Right cardiac atrium (tissue), 5 donors: ENCODE measurements around the gene APC2. TPM values are rescaled to one million over a fixed set of nuclear protein-coding genes. Genes with fewer than 3 reads are reported as not detected.
"Not testable (repeated sequence)": the region's sequence is repeated elsewhere in the genome, so short reads cannot be mapped to it uniquely, and the experiment has no call there.

Experiments
- ATAC-seq, 2 donors: fragments of 200-7000 bp; cut with Tn5 transposase; one replicate each; pipeline versions ENCODE4 v1.8.0 to v1.9.1; 2020; ENCODE audit warnings: moderate library complexity in 2 of 2, mild to moderate bottlenecking in 1 of 2
- DNase-seq, 3 donors: peaks; one replicate each; pipeline ENCODE4 v3.0.0-alpha.2; 2020
- H3K27ac ChIP-seq: one replicate; pipeline ENCODE4 v1.5.1; 2013; ENCODE audit warnings: mild to moderate bottlenecking, low read length, control low read depth, moderate library complexity
- H3K27me3 ChIP-seq: one replicate; pipeline ENCODE4 v1.6.1; 2013; ENCODE audit not compliant: control insufficient read depth, insufficient read depth
- H3K4me1 ChIP-seq: one replicate; pipeline ENCODE4 v1.6.1; 2013; ENCODE audit warnings: low read length; ENCODE audit not compliant: control insufficient read depth, insufficient read depth
- H3K4me3 ChIP-seq: one replicate; pipeline ENCODE4 v1.5.1; 2013; ENCODE audit warnings: low read length, control low read depth
- H3K9me3 ChIP-seq: one replicate; pipeline ENCODE4 v1.6.1; 2013; ENCODE audit warnings: low read length; ENCODE audit not compliant: control insufficient read depth
- WGBS: extraction: QIAGEN DNeasy Blood & Tissue Kit; methylation state at CpG from one replicate; pipeline ENCODE4 v1.1.7; 2013; 5-methylcytosine and 5-hydroxymethylcytosine counted together
- intact Hi-C, 4 donors: fragments of 100-400 bp; cut with DNase I; formaldehyde crosslinking; loops; one replicate each; pipeline versions ENCODE4 v1.11.0 to v1.14.0; 2022 to 2023
- polyA plus RNA-seq: library from polyadenylated mRNA; stranded (reverse); fragments of 200-250 nt; gene quantifications from one replicate; pipeline ENCODE4 v1.2.3, GENCODE V29; 2013
- total RNA-seq, 4 donors: library from RNA; stranded (reverse); fragmentation: NEBNext Ultra II Directional; extraction: Animal tissue kit (Norgen Biotek cat#: 25700); gene quantifications; one replicate each; pipeline ENCODE4 v1.2.1, GENCODE V29; 2021
- donor health status: healthy with polysubstance abuse.
- donor health status: DM: no; HTN: yes; CAD: no.
- donor health status: DM: no; HTN: no; CAD: no.
- donor health status: DM: no; HTN: yes; CAD: no; lungs with severe emphysema.
- donor health status: DM: yes; HTN: yes; CAD: no.

Gene APC2
- total and polyA plus RNA-seq, 5 donors, result 0.45 to 0.88 (median 0.68) TPM

- 83% methylated on average over 4 of the region's 4 CpGs for WGBS
- no peak for DNase-seq
- ATAC-seq, result no peak
- H3K4me1 ChIP-seq, result no peaks in the 10 kb centered on the region
- no peak overlapping the region for H3K27ac ChIP-seq
- H3K4me3 ChIP-seq, result no peak overlapping the region
- H3K27me3 ChIP-seq, result no peaks in the 10 kb centered on the region
- intact Hi-C loops, result no loop called here
- no peaks in the 10 kb centered on the region for H3K9me3 ChIP-seq
Measured at GRCh38 chr19:1518471-1518870, 68.5 kb downstream of the APC2 start.

DNA sequence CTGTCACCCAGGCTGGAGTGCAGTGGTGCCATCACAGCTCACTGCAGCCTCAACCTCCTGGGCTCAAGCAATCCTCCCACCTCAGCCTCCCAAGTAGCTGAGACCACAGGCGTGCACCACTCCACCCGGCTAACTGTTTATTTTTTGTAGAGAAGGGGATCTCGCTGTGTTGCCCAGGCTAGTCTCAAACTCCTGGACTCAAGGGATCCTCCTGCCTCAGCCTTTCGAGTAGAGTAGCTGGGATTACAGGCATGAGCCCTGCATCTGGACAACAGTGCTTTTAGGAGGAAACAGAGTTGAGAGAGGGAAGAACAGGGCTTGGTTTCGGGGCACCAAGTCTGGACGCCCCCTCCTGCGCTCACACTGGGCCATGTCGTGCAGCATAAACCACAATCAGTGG, 69.9 kb downstream of the APC2 start:
- intact Hi-C loops, H3K27ac ChIP-seq, ATAC-seq, H3K27me3 ChIP-seq, DNase-seq, H3K9me3 ChIP-seq, H3K4me1 ChIP-seq, H3K4me3 ChIP-seq: not testable (repeated sequence)
- 83% methylated on average over 8 of the region's 8 CpGs for WGBS

GRCh38 chr19:1520203-1520780, 70.4 kb downstream of the APC2 start:
- WGBS, result 77% methylated on average over 17 of the region's 17 CpGs
- ATAC-seq (no peak), DNase-seq (peak in 2 of 3 donors; percentile 18 to 31)
- Histone ChIP-seq H3K27ac (no peak overlapping the region), H3K4me1 (no peaks in the 10 kb centered on the region), H3K4me3 (no peak overlapping the region), H3K27me3 (no peaks in the 10 kb centered on the region), H3K9me3 (no peaks in the 10 kb centered on the region)
- intact Hi-C loops, result no loop called here

- WGBS, result 38% methylated on average over 14 of the region's 14 CpGs
- H3K4me1 ChIP-seq, result no peaks in the 10 kb centered on the region
- no peak overlapping the region for H3K27ac ChIP-seq
- DNase-seq (peak in 2 of 3 donors; percentile 70 to 76), ATAC-seq (peak; percentile 22 to 29)
- no peaks in the 10 kb centered on the region for H3K27me3 ChIP-seq
- H3K9me3 ChIP-seq, result no peaks in the 10 kb centered on the region
- no peak overlapping the region for H3K4me3 ChIP-seq
- intact Hi-C loops, result no loop called here
Measured at GRCh38 chr19:1521636-1522035, 71.7 kb downstream of the APC2 start.

- Histone ChIP-seq H3K27me3 (no peaks in the 10 kb centered on the region), H3K9me3 (no peaks in the 10 kb centered on the region), H3K4me1 (no peaks in the 10 kb centered on the region), H3K27ac (no peak overlapping the region), H3K4me3 (no peak overlapping the region)
- no peak for ATAC-seq
- WGBS, result 58% methylated on average over 10 of the region's 10 CpGs
- intact Hi-C loops, result no loop called here
- peak in 1 of 3 donors; percentile 20 for DNase-seq
Measured at GRCh38 chr19:1522061-1522460, 72.1 kb downstream of the APC2 start.

- intact Hi-C loops, result no loop called here
- Histone ChIP-seq H3K27me3 (no peaks in the 10 kb centered on the region), H3K27ac (no peak overlapping the region), H3K9me3 (no peaks in the 10 kb centered on the region), H3K4me3 (no peak overlapping the region), H3K4me1 (no peaks in the 10 kb centered on the region)
- ATAC-seq (no peak), DNase-seq (peak in 2 of 3 donors; percentile 22 to 48)
- WGBS, result 82% methylated on average over 18 of the region's 18 CpGs
Measured at GRCh38 chr19:1522838-1523237, 72.9 kb downstream of the APC2 start.

Other genes starting within 250 kb of the APC2 start
- gene STK11, start 244.3 kb upstream of the APC2 start, total RNA-seq, result 10 to 100 TPM; 56.9 to 62.0 (median 57.7) TPM
- gene STK11, start 244.3 kb upstream of the APC2 start, polyA plus RNA-seq, result 64.5 TPM
- gene CBARP, start 212.1 kb upstream of the APC2 start, total RNA-seq, result 1 to 10 TPM in 3 of 4 donors, under 1 TPM in 1; 0.89 to 2.2 (median 1.5) TPM
- gene CBARP, start 212.1 kb upstream of the APC2 start, polyA plus RNA-seq, result 0.97 TPM
- 100 to 1,000 TPM; 490 to 706 (median 622) TPM for gene ATP5F1D, start 208.4 kb upstream of the APC2 start, total RNA-seq
- gene ATP5F1D, start 208.4 kb upstream of the APC2 start, polyA plus RNA-seq, result 660 TPM
- 100 to 1,000 TPM in 1 of 4 donors, 10 to 100 TPM in 3; 50.2 to 123 (median 62.4) TPM for gene MIDN, start 201.5 kb upstream of the APC2 start, total RNA-seq
- gene MIDN, start 201.5 kb upstream of the APC2 start, polyA plus RNA-seq, result 45.6 TPM
- 100 to 1,000 TPM; 288 to 417 (median 333) TPM for gene CIRBP, start 180.8 kb upstream of the APC2 start, total RNA-seq
- 370 TPM for gene CIRBP, start 180.8 kb upstream of the APC2 start, polyA plus RNA-seq
- 10 to 100 TPM; 15.9 to 18.1 (median 17.0) TPM for gene FAM174C, start 174.6 kb upstream of the APC2 start, total RNA-seq
- gene FAM174C, start 174.6 kb upstream of the APC2 start, polyA plus RNA-seq, result 25.3 TPM
- not detected for gene EFNA2, start 164.2 kb upstream of the APC2 start, total RNA-seq
- not detected for gene EFNA2, start 164.2 kb upstream of the APC2 start, polyA plus RNA-seq
- 100 to 1,000 TPM; 209 to 294 (median 259) TPM for gene NDUFS7, start 66.2 kb upstream of the APC2 start, total RNA-seq
- gene NDUFS7, start 66.2 kb upstream of the APC2 start, polyA plus RNA-seq, result 437 TPM
- 10 to 100 TPM; 49.2 to 76.2 (median 66.4) TPM for gene GAMT, start 48.6 kb upstream of the APC2 start, total RNA-seq
- 124 TPM for gene GAMT, start 48.6 kb upstream of the APC2 start, polyA plus RNA-seq
- gene DAZAP1, start 42.5 kb upstream of the APC2 start, total RNA-seq, result 10 to 100 TPM; 78.7 to 92.1 (median 85.0) TPM
- gene DAZAP1, start 42.5 kb upstream of the APC2 start, polyA plus RNA-seq, result 65.3 TPM
- gene RPS15, start 11.7 kb upstream of the APC2 start, total RNA-seq, result 100 to 1,000 TPM; 635 to 772 (median 696) TPM
- 1,857 TPM for gene RPS15, start 11.7 kb upstream of the APC2 start, polyA plus RNA-seq
- 10 to 100 TPM; 14.4 to 19.2 (median 18.1) TPM for gene C19orf25, start 29.1 kb downstream of the APC2 start, total RNA-seq
- gene C19orf25, start 29.1 kb downstream of the APC2 start, polyA plus RNA-seq, result 23.6 TPM
- 1 to 10 TPM in 3 of 4 donors, under 1 TPM in 1; 0.33 to 2.4 (median 1.4) TPM for gene PCSK4, start 40.2 kb downstream of the APC2 start, total RNA-seq
- 1.7 TPM for gene PCSK4, start 40.2 kb downstream of the APC2 start, polyA plus RNA-seq
- gene REEP6, start 41.1 kb downstream of the APC2 start, total RNA-seq, result 1 to 10 TPM; 1.1 to 1.8 (median 1.4) TPM
- gene REEP6, start 41.1 kb downstream of the APC2 start, polyA plus RNA-seq, result 7.5 TPM
- gene ADAMTSL5, start 62.9 kb downstream of the APC2 start, total RNA-seq, result 10 to 100 TPM; 13.6 to 23.7 (median 19.7) TPM
- gene ADAMTSL5, start 62.9 kb downstream of the APC2 start, polyA plus RNA-seq, result 10.9 TPM
- gene PLK5, start 74.0 kb downstream of the APC2 start, total RNA-seq, result not detected
- 0.11 TPM for gene PLK5, start 74.0 kb downstream of the APC2 start, polyA plus RNA-seq
- gene MEX3D, start 118.2 kb downstream of the APC2 start, total RNA-seq, result 10 to 100 TPM in 3 of 4 donors, 1 to 10 TPM in 1; 9.5 to 12.4 (median 11.7) TPM
- 4.4 TPM for gene MEX3D, start 118.2 kb downstream of the APC2 start, polyA plus RNA-seq
- gene MBD3, start 142.7 kb downstream of the APC2 start, total RNA-seq, result 10 to 100 TPM; 45.8 to 63.0 (median 58.9) TPM
- gene MBD3, start 142.7 kb downstream of the APC2 start, polyA plus RNA-seq, result 96.2 TPM
- gene UQCR11, start 155.3 kb downstream of the APC2 start, total RNA-seq, result 100 to 1,000 TPM; 639 to 958 (median 854) TPM
- gene UQCR11, start 155.3 kb downstream of the APC2 start, polyA plus RNA-seq, result 472 TPM
- gene TCF3, start 202.5 kb downstream of the APC2 start, total RNA-seq, result 10 to 100 TPM; 20.1 to 23.6 (median 22.4) TPM
- gene TCF3, start 202.5 kb downstream of the APC2 start, polyA plus RNA-seq, result 15.3 TPM